ENCODE results near the gene DENND5B. TPM values are rescaled to one million over a fixed set of nuclear protein-coding genes. Genes with fewer than 3 reads are reported as not detected.

DENND5B gene
- total and polyA plus RNA-seq, 2 of the 4 experiments (the other 2 are of a cell fraction) = 5.5 to 13.4 TPM

GRCh38 chr12:31627456-31628054 is 36.6 kb upstream of the DENND5B start:
- no peaks in the 10 kb centered on the region; the same call in 1 of the 2 replicates for H3K4me1 ChIP-seq (ENCODE audit: control insufficient read depth, insufficient read depth, low read length)

More at GRCh38 chr12:31627456-31628054, 36.6 kb upstream of the DENND5B start:
- no peak for DNase-seq
- Histone ChIP-seq H4K20me1 (ENCODE audit: insufficient read depth, low read length) (no peaks in the 10 kb centered on the region), H3K27ac (ENCODE audit: insufficient read depth, low read length) (no peak overlapping the region), H2BK20ac (ENCODE audit: low read depth, low read length) (no peak overlapping the region), H3K9ac (ENCODE audit: low read depth, low read length) (no peak overlapping the region), H2BK5ac (ENCODE audit: low read depth, low read length, poor library complexity, severe bottlenecking) (no peak overlapping the region), H3K4me3 (ENCODE audit: insufficient read depth, low read depth, low read length) (no peak overlapping the region), H4K5ac (ENCODE audit: low read depth, low read length) (no peak overlapping the region), H3K14ac (replicated peaks; ENCODE audit: low read depth, low read length) (no peak overlapping the region), H3K56ac (ENCODE audit: extremely low read depth, insufficient read depth, low read length) (no peak overlapping the region), H3K9me1 (ENCODE audit: insufficient read depth, low read length) (no peaks in the 10 kb centered on the region), H2AFZ (replicated peaks; ENCODE audit: low read length, poor library complexity) (no peak overlapping the region), H3K23ac (ENCODE audit: low read depth, low read length) (no peak overlapping the region), H2BK120ac (ENCODE audit: low read depth, low read length) (no peak overlapping the region), H3K4ac (ENCODE audit: low read depth, low read length) (no peak overlapping the region), H3K4me2 (ENCODE audit: low read depth, low read length) (no peak overlapping the region), H2AK5ac (ENCODE audit: low read depth, low read length) (no peak overlapping the region), H3K36me3 (ENCODE audit: control insufficient read depth, insufficient read depth, low read length) (no peaks in the 10 kb centered on the region), H2AK9ac (replicated peaks; ENCODE audit: low read depth, low read length, poor library complexity) (no peak overlapping the region), H4K8ac (ENCODE audit: low read depth in 2 of 2, low read length in 2 of 2) (no peak overlapping the region), H3K9me3 (ENCODE audit: control insufficient read depth, insufficient read depth, low read length) (no peaks in the 10 kb centered on the region), H3K79me1 (ENCODE audit: low read depth in 1 of 2, low read length in 2 of 2) (no peaks in the 10 kb centered on the region), H3K18ac (ENCODE audit: low read depth, low read length) (no peak overlapping the region), H2BK15ac (ENCODE audit: low read depth, low read length) (no peak overlapping the region), H4K91ac (ENCODE audit: insufficient read depth, low read depth, low read length) (no peak overlapping the region), H3K27me3 (ENCODE audit: control insufficient read depth, insufficient read depth, low read length) (no peaks in the 10 kb centered on the region; the same call in 1 of the 2 replicates)
- 54% methylated on average over 4 of the region's 5 CpGs; no CpG with 5 or more reads in 1 of the 2 experiments for WGBS, 2 experiments (ENCODE audit: extremely low coverage in 2 of 2, insufficient read length in 1 of 2)
- ChIA-PET POLR2A (ENCODE audit: unreplicated experiment) (no interaction called here), CTCF (interaction anchor here (0.6 to 0.7 kb wide), 2 partner anchors 32 to 224 kb away, joined by 3 to 4 read pairs; partner anchors contain the start of gene ETFBKMT)
- intact Hi-C loops (cut with micrococcal nuclease) (no loop called here), in situ Hi-C loops (cut with MboI; ENCODE audit: low sequenced_read_pairs) (no loop called here), dilution Hi-C loops (cut with HindIII; ENCODE audit: low sequenced_read_pairs, unreplicated experiment) (no loop called here)
- ATAC-seq (ENCODE audit: low read depth) = no peak
- no TSS peak for BruUV-seq (replicated peaks)
- TF ChIP-seq POLR2A (IDR thresholded peaks at IDR 0.05; ENCODE audit: low read depth, low read length) (no peak), MXI1 (IDR thresholded peaks at IDR 0.05; ENCODE audit: borderline replicate concordance, low read depth, low read length) (no peak), USF2 (IDR thresholded peaks at IDR 0.05; ENCODE audit: low read depth, low read length) (no peak), NFE2L2 (IDR thresholded peaks at IDR 0.05; ENCODE audit: low read depth, low read length) (no peak), CHD1 (IDR thresholded peaks at IDR 0.05; ENCODE audit: low read depth, low read length) (no peak), MAFK (IDR thresholded peaks at IDR 0.05; ENCODE audit: low read depth, low read length) (no peak), RAD21 (IDR thresholded peaks at IDR 0.05; ENCODE audit: low read length) (no peak), FOS (IDR thresholded peaks at IDR 0.05; ENCODE audit: low read depth, low read length) (no peak), MAZ (IDR thresholded peaks at IDR 0.05; ENCODE audit: borderline replicate concordance, low read depth, low read length) (no peak), ELK1 (IDR thresholded peaks at IDR 0.05; ENCODE audit: borderline replicate concordance, low read depth, low read length) (no peak), RCOR1 (IDR thresholded peaks at IDR 0.05; ENCODE audit: insufficient replicate concordance, low read length) (no peak), CEBPB (IDR thresholded peaks at IDR 0.05; ENCODE audit: low read depth, low read length) (no peak), CTCF (conservative IDR thresholded peaks at IDR 0.05; ENCODE audit: low read depth, low read length) (no peak), SMC3 (IDR thresholded peaks at IDR 0.05; ENCODE audit: low read depth, low read length) (no peak), BHLHE40 (IDR thresholded peaks at IDR 0.05; ENCODE audit: low read depth, low read length) (no peak), RFX5 (IDR thresholded peaks at IDR 0.05; ENCODE audit: low read depth, low read length) (no peak)

Measured in IMR-90 (cell line).